ENCODE results near the gene MAP2K4.

- TF ChIP-seq GATA3 (IDR thresholded peaks at IDR 0.05; ENCODE audit: low read depth, low read length) (no peak), GATA2 (IDR thresholded peaks at IDR 0.05; ENCODE audit: low read depth, low read length) (no peak)
These were observed 97.9 kb downstream of the MAP2K4 start for GRCh38 chr17:12118617-12119016.

Data from SH-SY5Y (cell line).